Fibroblast of skin of right quadriceps (primary cell): ENCODE measurements around the gene UBA52.

Experiments used
- DNase-seq: peaks from one replicate; pipeline ENCODE4 v3.0.0-alpha.2; 2013

UBA52 gene

GRCh38 chr19:18608805-18609716, 37.4 kb downstream of the UBA52 start:
- DNase-seq: no peak

GRCh38 chr19:18609717-18610051, 38.0 kb downstream of the UBA52 start:
- no peak for DNase-seq

- DNase-seq: no peak
Observed at GRCh38 chr19:18610245-18610555, 38.5 kb downstream of the UBA52 start.

GRCh38 chr19:18610556-18611326, 39.1 kb downstream of the UBA52 start:
- DNase-seq: no peak

GRCh38 chr19:18611327-18612050, 39.8 kb downstream of the UBA52 start:
- DNase-seq: no peak

GRCh38 chr19:18612051-18612771, 40.6 kb downstream of the UBA52 start:
- no peak for DNase-seq

- DNase-seq: no peak
Observed at GRCh38 chr19:18612772-18613588, 41.3 kb downstream of the UBA52 start, which contains the start of gene TMEM59L. TSS of gene TMEM59L (plus strand) at chr19:18612870. CDS start at chr19:18612959, 89 bp downstream.

- DNase-seq: no peak
Observed at GRCh38 chr19:18613589-18614234, 42.1 kb downstream of the UBA52 start.

- no peak for DNase-seq
Observed at GRCh38 chr19:18616023-18616422, 44.4 kb downstream of the UBA52 start.

- no peak for DNase-seq
Observed at GRCh38 chr19:18617562-18617961, 45.9 kb downstream of the UBA52 start.

GRCh38 chr19:18618236-18618635, 46.6 kb downstream of the UBA52 start:
- DNase-seq: no peak

GRCh38 chr19:18620311-18620710, 48.7 kb downstream of the UBA52 start:
- DNase-seq: no peak

GRCh38 chr19:18620902-18621301, 49.2 kb downstream of the UBA52 start:
- DNase-seq: no peak

GRCh38 chr19:18626906-18627305, 55.2 kb downstream of the UBA52 start:
- no peak for DNase-seq
